ENCODE measurements around the gene SLC25A44. TPM values are rescaled to one million over a fixed set of nuclear protein-coding genes. Genes with fewer than 3 reads are reported as not detected.

Gene SLC25A44
- polyA plus RNA-seq, 2 of the 4 experiments (the other 2 are of a cell fraction): 25.1 to 30.7 TPM

DNA sequence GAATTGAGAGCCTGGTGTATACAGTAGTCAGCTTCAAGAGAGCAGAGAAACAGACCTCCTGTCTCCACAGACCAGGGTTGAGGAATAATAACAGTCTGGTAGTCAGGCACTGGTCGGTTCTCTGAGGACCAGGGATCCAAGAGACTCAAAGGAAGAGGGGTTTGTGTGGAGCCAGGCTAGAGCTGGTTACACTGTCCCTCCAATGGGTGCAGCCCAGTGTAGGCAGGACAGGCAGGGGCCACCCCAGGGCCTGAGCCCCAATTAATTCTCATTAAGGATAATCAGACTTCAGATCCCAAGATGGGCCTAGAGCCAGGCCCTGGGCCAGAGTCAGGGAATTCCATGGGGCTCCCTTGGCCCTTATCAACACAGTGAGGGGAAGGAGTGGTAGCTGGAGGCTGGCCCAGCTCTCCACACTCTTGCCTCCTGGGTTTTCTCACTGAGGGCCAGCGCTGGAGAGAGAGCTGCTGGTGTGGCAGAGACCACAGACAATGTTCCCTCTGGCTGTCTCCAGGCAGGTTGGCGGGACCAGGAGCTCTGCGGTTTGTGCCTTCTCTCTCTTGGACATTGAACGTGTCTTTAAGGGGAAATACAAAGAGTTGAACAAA lies 31.4 kb upstream of the SLC25A44 start:
- TF ChIP-seq RNF2 (IDR thresholded peaks at IDR 0.05; ENCODE audit: borderline replicate concordance, low read depth): no peak
- TF ChIP-seq EHMT2 (IDR thresholded peaks at IDR 0.05; ENCODE audit: low read depth): no peak
- no peak for TF ChIP-seq GATA3 (IDR thresholded peaks at IDR 0.05; ENCODE audit: borderline replicate concordance)
- TF ChIP-seq, protein P1, sequence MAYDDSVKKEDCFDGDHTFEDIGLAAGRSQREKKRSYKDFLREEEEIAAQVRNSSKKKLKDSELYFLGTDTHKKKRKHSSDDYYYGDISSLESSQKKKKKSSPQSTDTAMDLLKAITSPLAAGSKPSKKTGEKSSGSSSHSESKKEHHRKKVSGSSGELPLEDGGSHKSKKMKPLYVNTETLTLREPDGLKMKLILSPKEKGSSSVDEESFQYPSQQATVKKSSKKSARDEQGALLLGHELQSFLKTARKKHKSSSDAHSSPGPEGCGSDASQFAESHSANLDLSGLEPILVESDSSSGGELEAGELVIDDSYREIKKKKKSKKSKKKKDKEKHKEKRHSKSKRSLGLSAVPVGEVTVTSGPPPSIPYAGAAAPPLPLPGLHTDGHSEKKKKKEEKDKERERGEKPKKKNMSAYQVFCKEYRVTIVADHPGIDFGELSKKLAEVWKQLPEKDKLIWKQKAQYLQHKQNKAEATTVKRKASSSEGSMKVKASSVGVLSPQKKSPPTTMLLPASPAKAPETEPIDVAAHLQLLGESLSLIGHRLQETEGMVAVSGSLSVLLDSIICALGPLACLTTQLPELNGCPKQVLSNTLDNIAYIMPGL (CRISPR knock-in tag; IDR thresholded peaks at IDR 0.05; ENCODE audit: borderline replicate concordance): no peak
- TF ChIP-seq POLR2AphosphoS2 (conservative IDR thresholded peaks at IDR 0.05; ENCODE audit: low read length): no peak
- TF ChIP-seq HOXB13 (CRISPR knock-in tag; IDR thresholded peaks at IDR 0.05; ENCODE audit: low read depth): no peak
- no peak for TF ChIP-seq NPAS2 (CRISPR knock-in tag; IDR thresholded peaks at IDR 0.05; ENCODE audit: borderline replicate concordance)
- TF ChIP-seq, protein P2, sequence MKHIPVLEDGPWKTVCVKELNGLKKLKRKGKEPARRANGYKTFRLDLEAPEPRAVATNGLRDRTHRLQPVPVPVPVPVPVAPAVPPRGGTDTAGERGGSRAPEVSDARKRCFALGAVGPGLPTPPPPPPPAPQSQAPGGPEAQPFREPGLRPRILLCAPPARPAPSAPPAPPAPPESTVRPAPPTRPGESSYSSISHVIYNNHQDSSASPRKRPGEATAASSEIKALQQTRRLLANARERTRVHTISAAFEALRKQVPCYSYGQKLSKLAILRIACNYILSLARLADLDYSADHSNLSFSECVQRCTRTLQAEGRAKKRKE (CRISPR knock-in tag; IDR thresholded peaks at IDR 0.05; ENCODE audit: low read depth): no peak
- TF ChIP-seq SMC3 (IDR thresholded peaks at IDR 0.05): no peak
- TF ChIP-seq CHD4 (IDR thresholded peaks at IDR 0.05; ENCODE audit: borderline replicate concordance): no peak
- no peak for TF ChIP-seq FOSB (CRISPR knock-in tag; IDR thresholded peaks at IDR 0.05)
- TF ChIP-seq EHF (CRISPR knock-in tag; IDR thresholded peaks at IDR 0.05): no peak
- no peak for TF ChIP-seq MAZ (IDR thresholded peaks at IDR 0.05; ENCODE audit: borderline replicate concordance, low read depth, low read length)
- no peak for TF ChIP-seq POLR2A (IDR thresholded peaks at IDR 0.05; ENCODE audit: low read length)
- TF ChIP-seq BHLHE40 (IDR thresholded peaks at IDR 0.05; ENCODE audit: low read depth, low read length): no peak
- TF ChIP-seq, protein P3, sequence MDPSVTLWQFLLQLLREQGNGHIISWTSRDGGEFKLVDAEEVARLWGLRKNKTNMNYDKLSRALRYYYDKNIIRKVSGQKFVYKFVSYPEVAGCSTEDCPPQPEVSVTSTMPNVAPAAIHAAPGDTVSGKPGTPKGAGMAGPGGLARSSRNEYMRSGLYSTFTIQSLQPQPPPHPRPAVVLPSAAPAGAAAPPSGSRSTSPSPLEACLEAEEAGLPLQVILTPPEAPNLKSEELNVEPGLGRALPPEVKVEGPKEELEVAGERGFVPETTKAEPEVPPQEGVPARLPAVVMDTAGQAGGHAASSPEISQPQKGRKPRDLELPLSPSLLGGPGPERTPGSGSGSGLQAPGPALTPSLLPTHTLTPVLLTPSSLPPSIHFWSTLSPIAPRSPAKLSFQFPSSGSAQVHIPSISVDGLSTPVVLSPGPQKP (IDR thresholded peaks at IDR 0.05; ENCODE audit: low read depth, low read length): no peak
- TF ChIP-seq HEYL (CRISPR knock-in tag; IDR thresholded peaks at IDR 0.05): no peak
- TF ChIP-seq ZSCAN20 (CRISPR knock-in tag; IDR thresholded peaks at IDR 0.05): no peak
- no peak for TF ChIP-seq MAFK (IDR thresholded peaks at IDR 0.05; ENCODE audit: partially characterized antibody)
- WGBS (ENCODE audit: missing lambda C conversion rate): 72% methylated on average over 5 of the region's 5 CpGs
- ChIA-PET POLR2A (no interaction called here), CTCF (interaction anchor here (7.1 to 54.8 kb wide), 2 partner anchors 63 to 67 kb away, joined by 40 to 2239 read pairs; partner anchors contain the start of gene MEX3A)
- no peaks in the 10 kb centered on the region for H3K4me1 ChIP-seq
- FAIRE-seq (no peak), ATAC-seq (peak; percentile 37 to 41; a peak in 3 of 6 replicates), DNase-seq (ENCODE audit: low read depth in 1 of 2, low spot score in 1 of 2) (no peak)
- H3K27ac ChIP-seq: no peak overlapping the region
- H3K4me2 ChIP-seq: no peak overlapping the region
- H3K9me3 ChIP-seq: peaks cover 5% of the 10 kb centered on the region; the same call in 1 of the 3 replicates
- no peak overlapping the region for H3K4me3 ChIP-seq

DNA sequence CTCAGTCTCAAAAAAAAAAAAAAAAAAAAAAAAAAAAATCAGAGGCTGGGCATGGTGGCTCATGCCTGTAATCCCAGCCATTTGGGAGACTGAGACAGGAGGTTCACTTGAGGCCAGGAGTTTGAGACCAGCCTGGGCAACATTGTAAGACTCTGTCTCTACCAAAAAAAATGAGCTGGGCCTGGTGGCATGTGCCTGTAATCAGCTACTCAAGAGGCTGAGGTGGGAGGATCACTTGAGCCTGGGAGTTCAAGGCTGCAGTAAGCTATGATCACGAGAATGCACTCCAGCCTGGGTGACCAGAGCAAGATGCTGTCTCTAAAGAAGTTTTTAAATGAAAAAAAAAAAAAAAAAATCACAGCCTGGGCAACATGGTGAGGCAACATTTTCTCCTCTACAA lies 30.2 kb upstream of the SLC25A44 start:
- TF ChIP-seq, protein P4, sequence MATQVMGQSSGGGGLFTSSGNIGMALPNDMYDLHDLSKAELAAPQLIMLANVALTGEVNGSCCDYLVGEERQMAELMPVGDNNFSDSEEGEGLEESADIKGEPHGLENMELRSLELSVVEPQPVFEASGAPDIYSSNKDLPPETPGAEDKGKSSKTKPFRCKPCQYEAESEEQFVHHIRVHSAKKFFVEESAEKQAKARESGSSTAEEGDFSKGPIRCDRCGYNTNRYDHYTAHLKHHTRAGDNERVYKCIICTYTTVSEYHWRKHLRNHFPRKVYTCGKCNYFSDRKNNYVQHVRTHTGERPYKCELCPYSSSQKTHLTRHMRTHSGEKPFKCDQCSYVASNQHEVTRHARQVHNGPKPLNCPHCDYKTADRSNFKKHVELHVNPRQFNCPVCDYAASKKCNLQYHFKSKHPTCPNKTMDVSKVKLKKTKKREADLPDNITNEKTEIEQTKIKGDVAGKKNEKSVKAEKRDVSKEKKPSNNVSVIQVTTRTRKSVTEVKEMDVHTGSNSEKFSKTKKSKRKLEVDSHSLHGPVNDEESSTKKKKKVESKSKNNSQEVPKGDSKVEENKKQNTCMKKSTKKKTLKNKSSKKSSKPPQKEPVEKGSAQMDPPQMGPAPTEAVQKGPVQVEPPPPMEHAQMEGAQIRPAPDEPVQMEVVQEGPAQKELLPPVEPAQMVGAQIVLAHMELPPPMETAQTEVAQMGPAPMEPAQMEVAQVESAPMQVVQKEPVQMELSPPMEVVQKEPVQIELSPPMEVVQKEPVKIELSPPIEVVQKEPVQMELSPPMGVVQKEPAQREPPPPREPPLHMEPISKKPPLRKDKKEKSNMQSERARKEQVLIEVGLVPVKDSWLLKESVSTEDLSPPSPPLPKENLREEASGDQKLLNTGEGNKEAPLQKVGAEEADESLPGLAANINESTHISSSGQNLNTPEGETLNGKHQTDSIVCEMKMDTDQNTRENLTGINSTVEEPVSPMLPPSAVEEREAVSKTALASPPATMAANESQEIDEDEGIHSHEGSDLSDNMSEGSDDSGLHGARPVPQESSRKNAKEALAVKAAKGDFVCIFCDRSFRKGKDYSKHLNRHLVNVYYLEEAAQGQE (IDR thresholded peaks at IDR 0.05): no peak
- TF ChIP-seq, protein P3 (IDR thresholded peaks at IDR 0.05; ENCODE audit: low read depth, low read length): no peak
- TF ChIP-seq ZSCAN20 (CRISPR knock-in tag; IDR thresholded peaks at IDR 0.05) (no peak), JUN (IDR thresholded peaks at IDR 0.05) (no peak), KDM5A (IDR thresholded peaks at IDR 0.05) (no peak), MAZ (IDR thresholded peaks at IDR 0.05; ENCODE audit: borderline replicate concordance, low read depth, low read length) (no peak), RAD21 (conservative IDR thresholded peaks at IDR 0.05 in 1 of 2, IDR thresholded peaks at IDR 0.05 in 1 of 2) (no peak), CBX2 (IDR thresholded peaks at IDR 0.05; ENCODE audit: borderline replicate concordance, low read depth) (no peak), NFE2L2 (conservative IDR thresholded peaks at IDR 0.05; ENCODE audit: low read length) (no peak)
- ChIA-PET CTCF (interaction anchor here (0.6 to 54.8 kb wide), 10 partner anchors 10 to 146 kb away, joined by 3 to 2239 read pairs (median 5); partner anchors contain the start of genes MEX3A, SEMA4A and VHLL), POLR2A (no interaction called here)
- H3K4me3 ChIP-seq: no peak overlapping the region
- H3K4me2 ChIP-seq: no peak overlapping the region
- no peak overlapping the region for H3K27ac ChIP-seq
- WGBS (ENCODE audit: missing lambda C conversion rate): 88% methylated on average over 1 of the region's 1 CpG
- ATAC-seq: no peak
- DNase-seq (ENCODE audit: low read depth in 1 of 2, low spot score in 1 of 2): no peak
- no peaks in the 10 kb centered on the region for H3K4me1 ChIP-seq
- FAIRE-seq: no peak
- peaks cover 5% of the 10 kb centered on the region; the same call in 1 of the 3 replicates for H3K9me3 ChIP-seq
